Kidney (tissue), 14 donors: Measurements from ENCODE around the gene SLCO3A1. TPM values are rescaled to one million over a fixed set of nuclear protein-coding genes. Genes with fewer than 3 reads are reported as not detected.
A peak's percentile ranks its signal among the peaks of the same experiment; 100 is the strongest.

Experiments used
- DNase-seq, 5 donors: peaks; one replicate each; pipeline ENCODE4 v3.0.0-alpha.2; 2013 to 2020
- FAIRE-seq: peaks from 2 replicates; lab custom pipeline; 2012; peaks lifted over from hg19 to GRCh38; lab: Jason Lieb, UNC
- H3K27ac ChIP-seq, 2 donors: one replicate each; pipeline ENCODE4 v1.7.0; 2013; ENCODE audit warnings: low read depth in 2 of 2, low read length in 2 of 2, inconsistent platforms in 1 of 2
- H3K27me3 ChIP-seq: one replicate; pipeline ENCODE4 v1.7.1; 2013; ENCODE audit warnings: low read length, inconsistent platforms; ENCODE audit not compliant: control insufficient read depth, insufficient read depth
- H3K36me3 ChIP-seq, 3 donors: one replicate each; pipeline versions ENCODE4 v1.7.0 to v1.7.1; 2013; ENCODE audit warnings: low read length in 3 of 3, control low read depth in 1 of 3, inconsistent platforms in 1 of 3; ENCODE audit not compliant: insufficient read depth in 3 of 3, control insufficient read depth in 2 of 3
- H3K4me1 ChIP-seq, 3 donors: one replicate each; pipeline versions ENCODE4 v1.7.0 to v1.7.1; 2013; ENCODE audit warnings: low read length in 3 of 3, inconsistent platforms in 1 of 3, low read depth in 1 of 3; ENCODE audit not compliant: control insufficient read depth in 2 of 3, insufficient read depth in 2 of 3
- H3K4me3 ChIP-seq, 3 donors: one replicate each; pipeline versions ENCODE4 v1.7.0 to v1.8.1; 2013; ENCODE audit warnings: low read length in 3 of 3, control low read depth in 1 of 3, inconsistent platforms in 1 of 3
- H3K9ac ChIP-seq, 3 donors: one replicate each; pipeline versions ENCODE4 v1.7.0 to v1.7.1; 2013; ENCODE audit warnings: low read length in 3 of 3, control low read depth in 1 of 3, inconsistent platforms in 1 of 3
- H3K9me3 ChIP-seq, 3 donors: one replicate each; pipeline versions ENCODE4 v1.7.0 to v1.7.1; 2013; ENCODE audit warnings: low read length in 3 of 3, control low read depth in 1 of 3, inconsistent platforms in 1 of 3; ENCODE audit not compliant: control insufficient read depth in 2 of 3, insufficient read depth in 1 of 3
- intact Hi-C: fragments of 100-400 bp; cut with DNase I; formaldehyde crosslinking; loops from one replicate; pipeline ENCODE4 v1.11.1; 2022
- polyA plus RNA-seq: library from polyadenylated mRNA; stranded (reverse); fragments of 350-450 nt; fragmentation: Illumina TruSeq; extraction: RNeasy Lipid Tissue Mini Kit (QIAGEN cat#74804); gene quantifications from one replicate; pipeline ENCODE4 v1.2.3, GENCODE V29; 2014; ENCODE audit warnings: low read depth, low replicate concordance; ENCODE audit not compliant: insufficient read depth
- total RNA-seq: library from RNA; stranded (reverse); fragmentation: NEBNext Ultra II Directional; extraction: Animal tissue kit (Norgen Biotek cat#: 25700); gene quantifications from one replicate; pipeline ENCODE4 v1.2.1, GENCODE V29; 2021
- TF ChIP-seq, protein P1 (sequence below): IDR thresholded peaks from 3 replicates; pipeline ENCODE4 v1.5.1; 2012; ENCODE audit warnings: mild to moderate bottlenecking, moderate library complexity, borderline replicate concordance; ENCODE audit not compliant: insufficient read depth; ENCODE audit errors: extremely low read depth
- donor health status: control.
- donor health status: control.
- donor health status: control.
- donor health status: control.
- donor health status: control.
- donor health status: DM: yes; HTN: yes; CAD: no.
- donor health status: Normal renal cell carcinoma (clear cell type).

SLCO3A1 gene
- total and polyA plus RNA-seq, 2 donors from 2014 or later = 12.8 to 59.4 TPM

GRCh38 chr15:92187975-92188374, 334.5 kb downstream of the SLCO3A1 start:
- Histone ChIP-seq H3K9ac (no peak overlapping the region), H3K27me3 (no peaks in the 10 kb centered on the region), H3K27ac (peak overlapping the region in 1 of 2 donors; percentile 66), H3K4me1 (peaks cover 0 to 7% (median 2%) of the 10 kb centered on the region in 3 donors), H3K9me3 (no peaks in the 10 kb centered on the region), H3K4me3 (no peak overlapping the region), H3K36me3 (no peaks in the 10 kb centered on the region)
- intact Hi-C loops = no loop called here
- FAIRE-seq = no peak
- TF ChIP-seq, protein P1, sequence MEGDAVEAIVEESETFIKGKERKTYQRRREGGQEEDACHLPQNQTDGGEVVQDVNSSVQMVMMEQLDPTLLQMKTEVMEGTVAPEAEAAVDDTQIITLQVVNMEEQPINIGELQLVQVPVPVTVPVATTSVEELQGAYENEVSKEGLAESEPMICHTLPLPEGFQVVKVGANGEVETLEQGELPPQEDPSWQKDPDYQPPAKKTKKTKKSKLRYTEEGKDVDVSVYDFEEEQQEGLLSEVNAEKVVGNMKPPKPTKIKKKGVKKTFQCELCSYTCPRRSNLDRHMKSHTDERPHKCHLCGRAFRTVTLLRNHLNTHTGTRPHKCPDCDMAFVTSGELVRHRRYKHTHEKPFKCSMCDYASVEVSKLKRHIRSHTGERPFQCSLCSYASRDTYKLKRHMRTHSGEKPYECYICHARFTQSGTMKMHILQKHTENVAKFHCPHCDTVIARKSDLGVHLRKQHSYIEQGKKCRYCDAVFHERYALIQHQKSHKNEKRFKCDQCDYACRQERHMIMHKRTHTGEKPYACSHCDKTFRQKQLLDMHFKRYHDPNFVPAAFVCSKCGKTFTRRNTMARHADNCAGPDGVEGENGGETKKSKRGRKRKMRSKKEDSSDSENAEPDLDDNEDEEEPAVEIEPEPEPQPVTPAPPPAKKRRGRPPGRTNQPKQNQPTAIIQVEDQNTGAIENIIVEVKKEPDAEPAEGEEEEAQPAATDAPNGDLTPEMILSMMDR = no peak
- no peak for DNase-seq

DNA sequence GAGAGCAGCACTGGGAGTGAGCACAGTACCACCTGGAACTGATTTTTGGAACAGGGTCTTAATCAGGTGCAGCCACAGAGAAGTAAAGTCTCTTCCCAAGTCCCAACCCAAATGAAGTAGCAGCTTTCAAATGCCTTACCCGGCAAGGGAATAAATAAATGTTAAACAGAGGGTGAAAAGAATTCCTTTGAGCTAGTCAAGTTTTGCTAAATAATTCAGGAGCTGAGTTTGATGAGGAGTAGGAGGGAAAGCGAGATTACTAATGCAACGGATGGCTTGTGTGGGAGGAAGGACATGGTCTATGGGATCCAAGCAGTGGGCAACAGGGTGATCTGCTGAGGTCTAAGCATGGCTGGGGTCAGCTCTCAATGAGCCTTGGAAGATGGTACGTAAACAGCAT, 335.7 kb downstream of the SLCO3A1 start:
- intact Hi-C loops = no loop called here
- Histone ChIP-seq H3K9ac (no peak overlapping the region), H3K36me3 (no peaks in the 10 kb centered on the region), H3K27ac (no peak overlapping the region), H3K4me1 (peaks cover 0 to 7% (median 2%) of the 10 kb centered on the region in 3 donors), H3K9me3 (no peaks in the 10 kb centered on the region), H3K27me3 (no peaks in the 10 kb centered on the region), H3K4me3 (no peak overlapping the region)
- FAIRE-seq = no peak
- DNase-seq = peak in 3 of 5 donors; percentile 30 to 78 (median 71)
- TF ChIP-seq, protein P1 = no peak

DNA sequence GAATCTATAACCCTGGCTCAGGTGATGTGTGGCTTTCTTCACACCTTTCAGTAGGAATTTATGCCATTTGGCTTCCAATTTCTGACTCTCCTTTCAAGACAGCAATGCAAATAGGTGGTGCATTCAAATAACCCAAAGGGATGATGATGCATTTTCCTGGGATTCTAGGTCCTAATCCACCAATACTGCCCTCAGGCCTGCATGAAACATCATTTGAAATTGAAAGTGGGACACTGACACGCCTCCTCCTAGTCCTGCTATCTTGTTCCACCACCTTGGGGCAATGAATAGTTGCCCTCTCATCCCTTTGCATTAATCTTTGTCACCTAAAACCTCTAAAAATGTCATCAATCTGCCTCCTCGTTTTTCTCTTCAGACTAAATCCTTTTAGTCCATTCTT, 341.7 kb downstream of the SLCO3A1 start:
- Histone ChIP-seq H3K9me3 (no peaks in the 10 kb centered on the region), H3K27me3 (no peaks in the 10 kb centered on the region), H3K9ac (no peak overlapping the region), H3K4me1 (no peaks in the 10 kb centered on the region), H3K27ac (no peak overlapping the region), H3K36me3 (no peaks in the 10 kb centered on the region), H3K4me3 (no peak overlapping the region)
- TF ChIP-seq, protein P1 = no peak
- intact Hi-C loops = no loop called here
- FAIRE-seq = no peak
- no peak for DNase-seq

- Histone ChIP-seq H3K36me3 (no peaks in the 10 kb centered on the region), H3K27ac (no peak overlapping the region), H3K4me3 (no peak overlapping the region), H3K4me1 (no peaks in the 10 kb centered on the region), H3K9ac (no peak overlapping the region), H3K27me3 (no peaks in the 10 kb centered on the region), H3K9me3 (no peaks in the 10 kb centered on the region)
- intact Hi-C loops = no loop called here
- FAIRE-seq = no peak
- DNase-seq = no peak
- TF ChIP-seq, protein P1 = no peak
Measured at GRCh38 chr15:92196342-92196741, 342.8 kb downstream of the SLCO3A1 start.
